Breast epithelium (tissue), 4 donors: ENCODE results near the gene NOL4L. TPM values are rescaled to one million over a fixed set of nuclear protein-coding genes. Genes with fewer than 3 reads are reported as not detected.

ENCODE experiments used
- DNase-seq, 2 donors: peaks; one replicate each; pipeline ENCODE4 v3.0.0-alpha.2; 2019; ENCODE audit warnings: low spot score in 2 of 2
- H3K27ac ChIP-seq, 2 donors: fragments of 200-600 bp; sonication (generic) in 1 of 2; one replicate each; pipeline ENCODE4 v1.5.1; 2016 to 2019; ENCODE audit warnings: mild to moderate bottlenecking in 1 of 2
- H3K27me3 ChIP-seq, 2 donors: fragments of 200-600 bp; sonication (generic) in 1 of 2; one replicate each; pipeline versions ENCODE4 v1.5.1 to v1.6.0; 2017 to 2019; ENCODE audit warnings: control low read depth in 1 of 2, mild to moderate bottlenecking in 1 of 2
- H3K36me3 ChIP-seq: fragments of 200-600 bp; one replicate; pipeline ENCODE4 v1.5.1; 2019
- H3K4me1 ChIP-seq, 2 donors: fragments of 200-600 bp; sonication (generic); one replicate each; pipeline ENCODE4 v1.5.1; 2016 to 2019; ENCODE audit warnings: control low read depth in 1 of 2
- H3K4me3 ChIP-seq, 3 donors: fragments of 200-600 bp; sonication (generic); 1 replicate in 2 of 3; 2 replicates in 1 of 3; pipeline ENCODE4 v1.5.1; 2016 to 2019; ENCODE audit warnings: mild to moderate bottlenecking in 3 of 3, moderate library complexity in 2 of 3
- H3K9me3 ChIP-seq, 2 donors: fragments of 200-600 bp; sonication (generic) in 1 of 2; one replicate each; pipeline ENCODE4 v1.5.1; 2016 to 2019; ENCODE audit warnings: control low read depth in 1 of 2
- CTCF ChIP-seq, 3 donors: fragments of 450-650 bp; IDR thresholded peaks; one replicate each; pipeline ENCODE4 v1.5.1; 2016 to 2017; ENCODE audit warnings: antibody characterized with exemption in 3 of 3, mild to moderate bottlenecking in 3 of 3, moderate library complexity in 3 of 3
- POLR2A ChIP-seq: fragments of 450-650 bp; IDR thresholded peaks from one replicate; pipeline ENCODE4 v1.6.1; 2016; ENCODE audit warnings: antibody characterized with exemption, mild to moderate bottlenecking, moderate library complexity
- POLR2AphosphoS5 ChIP-seq, 3 donors: sonication (generic); formaldehyde crosslinking; IDR thresholded peaks; one replicate each; pipeline ENCODE4 v1.6.1; 2017; ENCODE audit warnings: antibody characterized with exemption in 3 of 3
- intact Hi-C: fragments of 100-400 bp; cut with DNase I; formaldehyde crosslinking; loops from one replicate; pipeline ENCODE4 v1.15.1; 2023; ENCODE audit warnings: low total_unique reads
- total RNA-seq, 3 donors: library from RNA; depleted of rRNA; stranded (reverse); fragments of >200 nt; gene quantifications; one replicate each; pipeline ENCODE4 v1.1.0, GENCODE V29; 2016

NOL4L gene
- total RNA-seq, 3 donors from 2014 or later, result 3.7 to 18.4 (median 15.8) TPM

- TF ChIP-seq POLR2AphosphoS5 (IDR thresholded peaks at IDR 0.05) (no peak), CTCF (IDR thresholded peaks at IDR 0.05) (no peak), POLR2A (no peak)
- H3K4me3 ChIP-seq, result no peak overlapping the region
- peak overlapping the region in 1 of 2 donors; percentile 19 for H3K27ac ChIP-seq
- no peaks in the 10 kb centered on the region for H3K36me3 ChIP-seq
- no peaks in the 10 kb centered on the region for H3K27me3 ChIP-seq
- no peaks in the 10 kb centered on the region for H3K9me3 ChIP-seq
- intact Hi-C loops, result no loop called here
- DNase-seq, result peak in 1 of 2 donors; percentile 32
- no peaks in the 10 kb centered on the region for H3K4me1 ChIP-seq
Measured at GRCh38 chr20:32559753-32560380, 25.3 kb downstream of the NOL4L start.

GRCh38 chr20:32559205-32559752, 25.9 kb downstream of the NOL4L start:
- DNase-seq, result no peak
- Histone ChIP-seq H3K9me3 (no peaks in the 10 kb centered on the region), H3K27ac (peak overlapping the region in 1 of 2 donors; percentile 19), H3K4me3 (no peak overlapping the region), H3K4me1 (no peaks in the 10 kb centered on the region), H3K27me3 (no peaks in the 10 kb centered on the region), H3K36me3 (no peaks in the 10 kb centered on the region)
- intact Hi-C loops, result no loop called here
- TF ChIP-seq POLR2A, result no peak
- no peak for TF ChIP-seq CTCF (IDR thresholded peaks at IDR 0.05)
- no peak for TF ChIP-seq POLR2AphosphoS5 (IDR thresholded peaks at IDR 0.05)

- Histone ChIP-seq H3K4me3 (no peak overlapping the region), H3K27ac (no peak overlapping the region), H3K36me3 (no peaks in the 10 kb centered on the region), H3K27me3 (no peaks in the 10 kb centered on the region), H3K4me1 (no peaks in the 10 kb centered on the region), H3K9me3 (no peaks in the 10 kb centered on the region)
- no peak for TF ChIP-seq POLR2AphosphoS5 (IDR thresholded peaks at IDR 0.05)
- TF ChIP-seq CTCF (IDR thresholded peaks at IDR 0.05), result no peak
- TF ChIP-seq POLR2A, result no peak
- intact Hi-C loops, result no loop called here
- no peak for DNase-seq
Measured at GRCh38 chr20:32558526-32558925, 26.6 kb downstream of the NOL4L start.

GRCh38 chr20:32557319-32557718, 27.8 kb downstream of the NOL4L start:
- H3K36me3 ChIP-seq, result no peaks in the 10 kb centered on the region
- H3K9me3 ChIP-seq, result no peaks in the 10 kb centered on the region
- H3K4me1 ChIP-seq, result no peaks in the 10 kb centered on the region
- DNase-seq, result no peak
- no peaks in the 10 kb centered on the region for H3K27me3 ChIP-seq
- no peak for TF ChIP-seq POLR2A
- no peak for TF ChIP-seq POLR2AphosphoS5 (IDR thresholded peaks at IDR 0.05)
- no peak for TF ChIP-seq CTCF (IDR thresholded peaks at IDR 0.05)
- intact Hi-C loops, result no loop called here
- no peak overlapping the region for H3K27ac ChIP-seq
- no peak overlapping the region for H3K4me3 ChIP-seq

GRCh38 chr20:32556312-32557184, 28.6 kb downstream of the NOL4L start:
- H3K9me3 ChIP-seq, result no peaks in the 10 kb centered on the region
- no peak for TF ChIP-seq CTCF (IDR thresholded peaks at IDR 0.05)
- TF ChIP-seq POLR2AphosphoS5 (IDR thresholded peaks at IDR 0.05), result no peak
- no peak for TF ChIP-seq POLR2A
- intact Hi-C loops, result no loop called here
- no peaks in the 10 kb centered on the region for H3K27me3 ChIP-seq
- H3K4me3 ChIP-seq, result no peak overlapping the region
- H3K36me3 ChIP-seq, result no peaks in the 10 kb centered on the region
- H3K4me1 ChIP-seq, result no peaks in the 10 kb centered on the region
- H3K27ac ChIP-seq, result no peak overlapping the region
- peak in 1 of 2 donors; percentile 70 for DNase-seq
